HG03457 (cell line): ENCODE results near the gene PHAF1.

Experiments used
- ATAC-seq: cut with Tn5 transposase; IDR thresholded peaks from one replicate; pipeline ENCODE4 v1.9.1; 2021; ENCODE audit warnings: moderate number of reproducible peaks; ENCODE audit not compliant: unreplicated experiment

Gene PHAF1

GRCh38 chr16:67146523-67147357 is 37.0 kb downstream of the PHAF1 start:
- ATAC-seq, result no peak

- ATAC-seq, result no peak
Observed at GRCh38 chr16:67147437-67148140, 37.8 kb downstream of the PHAF1 start.

GRCh38 chr16:67148221-67148620 is 38.5 kb downstream of the PHAF1 start:
- no peak for ATAC-seq

GRCh38 chr16:67148656-67149275 is 39.0 kb downstream of the PHAF1 start:
- no peak for ATAC-seq

GRCh38 chr16:67149276-67150046 is 39.7 kb downstream of the PHAF1 start:
- ATAC-seq, result no peak

GRCh38 chr16:67150047-67150832 is 40.5 kb downstream of the PHAF1 start:
- ATAC-seq, result no peak

GRCh38 chr16:67150833-67151396 is 41.2 kb downstream of the PHAF1 start, which contains the start of gene B3GNT9:
TSS of gene B3GNT9 (minus strand) at chr16:67150998. CDS start at chr16:67150485, 513 bp downstream.
- ATAC-seq, result no peak

- ATAC-seq, result no peak
Observed at GRCh38 chr16:67151431-67152097, 41.8 kb downstream of the PHAF1 start.

- ATAC-seq, result no peak
Observed at GRCh38 chr16:67154578-67155294, 45.0 kb downstream of the PHAF1 start.

- ATAC-seq, result no peak
Observed at GRCh38 chr16:67155295-67156142, 45.8 kb downstream of the PHAF1 start.

- no peak for ATAC-seq
Observed at GRCh38 chr16:67156143-67156844, 46.6 kb downstream of the PHAF1 start.

GRCh38 chr16:67157106-67157748 is 47.5 kb downstream of the PHAF1 start:
- ATAC-seq, result no peak

- ATAC-seq, result no peak
Observed at GRCh38 chr16:67157892-67158635, 48.3 kb downstream of the PHAF1 start.

GRCh38 chr16:67158637-67159600 is 49.2 kb downstream of the PHAF1 start:
- peak; percentile 25 for ATAC-seq

- ATAC-seq, result no peak
Observed at GRCh38 chr16:67161595-67162058, 51.9 kb downstream of the PHAF1 start.
